Uterus (tissue), 4 donors: ENCODE measurements around the gene INS. TPM values are rescaled to one million over a fixed set of nuclear protein-coding genes. Genes with fewer than 3 reads are reported as not detected.

Experiments used
- DNase-seq, 2 donors: peaks; one replicate each; pipeline ENCODE4 v3.0.0-alpha.2; 2019 to 2020
- H3K27ac ChIP-seq, 2 donors: fragments of 200-600 bp; sonication (generic); 1 replicate in 1 of 2; 2 replicates in 1 of 2; pipeline ENCODE4 v1.5.1; 2016 to 2018
- H3K27me3 ChIP-seq, 2 donors: fragments of 200-600 bp; sonication (generic); one replicate each; pipeline ENCODE4 v1.5.1; 2018 to 2019; ENCODE audit warnings: control low read depth in 1 of 2
- H3K36me3 ChIP-seq, 2 donors: fragments of 200-600 bp; sonication (generic); one replicate each; pipeline ENCODE4 v1.5.1; 2019; ENCODE audit warnings: control low read depth in 1 of 2
- H3K4me1 ChIP-seq, 2 donors: fragments of 200-600 bp; sonication (generic); one replicate each; pipeline ENCODE4 v1.5.1; 2018 to 2019; ENCODE audit warnings: control low read depth in 1 of 2
- H3K4me3 ChIP-seq, 2 donors: fragments of 200-600 bp; sonication (generic); 1 replicate in 1 of 2; 2 replicates in 1 of 2; pipeline ENCODE4 v1.5.1; 2018 to 2019; ENCODE audit warnings: mild to moderate bottlenecking in 1 of 2
- H3K9me3 ChIP-seq, 2 donors: fragments of 200-600 bp; sonication (generic); one replicate each; pipeline ENCODE4 v1.5.1; 2019; ENCODE audit warnings: control low read depth in 1 of 2
- CTCF ChIP-seq, 4 experiments: fragments of 200-600 bp in 2 of 4; fragments of 450-650 bp in 2 of 4; sonication (generic) in 2 of 4; IDR thresholded peaks; one replicate each; pipeline ENCODE4 v1.5.1; 2016 to 2019; ENCODE audit warnings: antibody characterized with exemption in 4 of 4, mild to moderate bottlenecking in 2 of 4, moderate library complexity in 1 of 4
- POLR2A ChIP-seq, 2 donors: fragments of 450-650 bp; IDR thresholded peaks; one replicate each; pipeline ENCODE4 v1.6.1; 2016; ENCODE audit warnings: antibody characterized with exemption in 2 of 2, mild to moderate bottlenecking in 1 of 2, moderate library complexity in 1 of 2
- intact Hi-C: fragments of 100-400 bp; cut with DNase I; formaldehyde crosslinking; loops from one replicate; pipeline ENCODE4 v1.15.1; 2023; ENCODE audit warnings: low total_unique reads
- microRNA counts, 2 donors: library from miRNA; unstranded; fragments of <30 nt; microRNA quantifications; one replicate each; lab custom pipeline; 2016 to 2017
- microRNA-seq: library from miRNA; unstranded; fragments of <30 nt; microRNA quantifications from one replicate; pipeline ENCODE4, GENCODE V29; 2016; ENCODE audit warnings: borderline microRNAs expressed, borderline replicate concordance
- small RNA-seq: library from RNA; depleted of rRNA; stranded (forward); fragments of <200 nt; gene quantifications from one replicate; pipeline ENCODE3, GENCODE V24; 2016
- total RNA-seq, 4 donors: library from RNA; depleted of rRNA in 3 of 4; stranded (reverse); fragments of >200 nt in 3 of 4; gene quantifications; one replicate each; pipeline versions ENCODE4 v1.1.0 to v1.2.4, GENCODE V29; 2014 to 2023
- donor health status: DM: yes; HTN: yes; CAD: no.

The INS gene
- total RNA-seq, 4 donors from 2014 or later: not detected

- no peak overlapping the region for H3K4me3 ChIP-seq
- H3K27ac ChIP-seq: no peak overlapping the region
- H3K4me1 ChIP-seq: no peaks in the 10 kb centered on the region
- DNase-seq: no peak
- TF ChIP-seq CTCF (IDR thresholded peaks at IDR 0.05) (no peak), POLR2A (IDR thresholded peaks at IDR 0.05) (no peak)
- no peaks in the 10 kb centered on the region for H3K9me3 ChIP-seq
- intact Hi-C loops: no loop called here
- H3K27me3 ChIP-seq: no peaks in the 10 kb centered on the region
- H3K36me3 ChIP-seq: no peaks in the 10 kb centered on the region
Measured at GRCh38 chr11:2113776-2114175, 47.2 kb downstream of the INS start.

- TF ChIP-seq POLR2A (IDR thresholded peaks at IDR 0.05) (no peak), CTCF (IDR thresholded peaks at IDR 0.05) (no peak)
- Histone ChIP-seq H3K27me3 (no peaks in the 10 kb centered on the region), H3K4me1 (no peaks in the 10 kb centered on the region), H3K4me3 (no peak overlapping the region), H3K36me3 (no peaks in the 10 kb centered on the region), H3K9me3 (no peaks in the 10 kb centered on the region), H3K27ac (no peak overlapping the region)
- no peak for DNase-seq
- intact Hi-C loops: no loop called here
Measured at GRCh38 chr11:2110521-2110920, 50.5 kb downstream of the INS start.

MicroRNAs encoded within 50 kb of the gene (microRNA counts, 767-probe panel; counts per million panel counts)
- microRNA hsa-miR-483-3p (lab: Ali Mortazavi, UCI) (3,421 to 4,828 counts per million in 2 donors), microRNA hsa-miR-483-5p (lab: Ali Mortazavi, UCI) (0 counts per million in 2 donors)

Small RNAs within 50 kb of the gene (microRNA-seq; reads per million reads assigned to microRNA genes)
- gene MIR4686 (not detected), gene MIR483 (80.9 reads per million, percentile 52 among the genes with 10 or more reads in this experiment)

Small RNAs within 50 kb of the gene (small RNA-seq; reads per million reads assigned to genes)
- gene MIR4686 (not detected), gene MIR483 (0.24 reads per million)

Other genes with a start within 250 kb of the INS start
- 10 to 100 TPM in 2 of 4 donors, 1 to 10 TPM in 1, not detected in 1; 3.2 to 60.6 (median 29.3) TPM for gene TNNT3, start 241.5 kb downstream of the INS start, total RNA-seq
- 100 to 1,000 TPM in 2 of 4 donors, 10 to 100 TPM in 2; 36.7 to 196 (median 101) TPM for gene MRPL23, start 213.9 kb downstream of the INS start, total RNA-seq
- 1,000 to 10,000 TPM in 1 of 4 donors, 100 to 1,000 TPM in 3; 260 to 3,028 (median 463) TPM for gene H19, start 163.4 kb downstream of the INS start, total RNA-seq
- 100 to 1,000 TPM in 3 of 4 donors, 10 to 100 TPM in 1; 54.1 to 347 (median 188) TPM for gene IGF2, start 21.8 kb downstream of the INS start, total RNA-seq
- gene TH, start 10.6 kb upstream of the INS start, total RNA-seq: 1 to 10 TPM in 1 of 4 donors, under 1 TPM in 1, not detected in 2; 0.37 to 1.3 TPM
- gene ASCL2, start 109.4 kb upstream of the INS start, total RNA-seq: 1 to 10 TPM in 3 of 4 donors, not detected in 1; 1.0 to 1.6 (median 1.5) TPM
- gene C11orf21, start 140.7 kb upstream of the INS start, total RNA-seq: 1 to 10 TPM in 2 of 4 donors, not detected in 2; 1.7 to 1.8 TPM
- gene TSPAN32, start 140.8 kb upstream of the INS start, total RNA-seq: 1 to 10 TPM in 2 of 4 donors, not detected in 2; 2.5 to 3.3 TPM
- 100 to 1,000 TPM; 394 to 852 (median 626) TPM for gene CD81, start 216.1 kb upstream of the INS start, total RNA-seq
- gene TSSC4, start 239.5 kb upstream of the INS start, total RNA-seq: 10 to 100 TPM; 11.0 to 66.5 (median 26.2) TPM